Tibial nerve (tissue), 3 donors: Measurements from ENCODE around the gene DAP.

ENCODE experiments used
- CTCF ChIP-seq, 5 experiments: fragments of 200-600 bp in 3 of 5; fragments of 450-650 bp in 2 of 5; sonication (generic) in 3 of 5; IDR thresholded peaks; one replicate each; pipeline ENCODE4 v1.5.1; 2016 to 2019; ENCODE audit warnings: antibody characterized with exemption in 5 of 5, mild to moderate bottlenecking in 3 of 5, moderate library complexity in 2 of 5
- POLR2A ChIP-seq, 2 donors: fragments of 450-650 bp; IDR thresholded peaks; one replicate each; pipeline ENCODE4 v1.6.1; 2017; ENCODE audit warnings: antibody characterized with exemption in 2 of 2, mild to moderate bottlenecking in 2 of 2, moderate library complexity in 2 of 2

GRCh38 chr5:10645146-10645545 is 115.9 kb downstream of the DAP start:
- no peak for TF ChIP-seq CTCF (IDR thresholded peaks at IDR 0.05)
- no peak for TF ChIP-seq POLR2A (IDR thresholded peaks at IDR 0.05)
